T-helper 22 cell (primary cell): Measurements from ENCODE around the gene CRYBG3.

Source experiments
- DNase-seq: peaks from one replicate; pipeline ENCODE4 v3.0.0-alpha.2; 2020; ENCODE audit warnings: low read depth

CRYBG3 gene

GRCh38 chr3:97948351-97949109, 126.7 kb downstream of the CRYBG3 start:
- no peak for DNase-seq

GRCh38 chr3:97949110-97949485, 127.3 kb downstream of the CRYBG3 start:
- DNase-seq: no peak

GRCh38 chr3:97949743-97950142, 127.9 kb downstream of the CRYBG3 start:
- DNase-seq: no peak

- DNase-seq: no peak
These were observed 128.5 kb downstream of the CRYBG3 start for GRCh38 chr3:97950360-97950759.

GRCh38 chr3:97952280-97952679, 130.5 kb downstream of the CRYBG3 start:
- no peak for DNase-seq

- DNase-seq: no peak
These were observed 131.1 kb downstream of the CRYBG3 start for GRCh38 chr3:97952872-97953271.

- DNase-seq: no peak
These were observed 132.5 kb downstream of the CRYBG3 start for GRCh38 chr3:97954228-97954827.

- DNase-seq: no peak
These were observed 134.2 kb downstream of the CRYBG3 start for GRCh38 chr3:97956051-97956450.

GRCh38 chr3:97957617-97958311, 136.0 kb downstream of the CRYBG3 start:
- no peak for DNase-seq

GRCh38 chr3:97958396-97958795, 136.6 kb downstream of the CRYBG3 start:
- no peak for DNase-seq

GRCh38 chr3:97958796-97959195, 137.0 kb downstream of the CRYBG3 start:
- no peak for DNase-seq

GRCh38 chr3:97959872-97960271, 138.1 kb downstream of the CRYBG3 start:
- no peak for DNase-seq

- DNase-seq: no peak
These were observed 138.7 kb downstream of the CRYBG3 start for GRCh38 chr3:97960551-97960950.

- no peak for DNase-seq
These were observed 139.4 kb downstream of the CRYBG3 start for GRCh38 chr3:97960993-97961766.

- no peak for DNase-seq
These were observed 146.2 kb downstream of the CRYBG3 start for GRCh38 chr3:97967966-97968365.

- no peak for DNase-seq
These were observed 146.6 kb downstream of the CRYBG3 start for GRCh38 chr3:97968376-97968775.

GRCh38 chr3:97969541-97969940, 147.7 kb downstream of the CRYBG3 start:
- DNase-seq: no peak

- DNase-seq: no peak
These were observed 148.3 kb downstream of the CRYBG3 start for GRCh38 chr3:97970156-97970555.

- no peak for DNase-seq
These were observed 149.3 kb downstream of the CRYBG3 start for GRCh38 chr3:97970956-97971620.

- peak; percentile 53 for DNase-seq
These were observed 150.1 kb downstream of the CRYBG3 start, which contains the start of gene RIOX2 for GRCh38 chr3:97971679-97972567. Gene RIOX2, minus strand, starts transcription at chr3:97972431. Its CDS starts 4,838 bp downstream, at chr3:97967593.

GRCh38 chr3:97972976-97973375, 151.2 kb downstream of the CRYBG3 start:
- no peak for DNase-seq
